ENCODE data around the gene MRPL20.

GRCh38 chr1:1373051-1373814, 33.9 kb downstream of the MRPL20 start:
- no peak for TF ChIP-seq EZH2 (IDR thresholded peaks at IDR 0.05)
- no peak for TF ChIP-seq CTCF (IDR thresholded peaks at IDR 0.05)

All from neural progenitor cell (in vitro differentiated cells).